Measurements from ENCODE around the gene PGF. TPM values are rescaled to one million over a fixed set of nuclear protein-coding genes. Genes with fewer than 3 reads are reported as not detected.
"Not testable (repeated sequence)": the region's sequence is repeated elsewhere in the genome, so short reads cannot be mapped to it uniquely, and the experiment has no call there.

The PGF gene
- total RNA-seq, 1 donor from 2014 or later = 20.2 TPM

- no peak for DNase-seq (ENCODE audit: low read depth in 2 of 2)
These were observed 13.2 kb downstream of the PGF start for GRCh38 chr14:74942181-74942580.

GRCh38 chr14:74941676-74942097 is 13.7 kb downstream of the PGF start:
- DNase-seq (ENCODE audit: low read depth in 2 of 2) = peak; percentile 53 to 72

GRCh38 chr14:74940956-74941565 is 14.3 kb downstream of the PGF start:
- peak in 1 of 2 donors; percentile 45 for DNase-seq (ENCODE audit: low read depth in 2 of 2)

GRCh38 chr14:74938531-74939495 is 16.6 kb downstream of the PGF start:
- no peak for DNase-seq (ENCODE audit: low read depth in 2 of 2)

GRCh38 chr14:74937171-74937570 is 18.2 kb downstream of the PGF start:
- no peak for DNase-seq (ENCODE audit: low read depth in 2 of 2)

- DNase-seq (ENCODE audit: low read depth in 2 of 2) = no peak
These were observed 18.7 kb downstream of the PGF start for GRCh38 chr14:74936731-74937130.

- DNase-seq (ENCODE audit: low read depth in 2 of 2) = no peak
These were observed 19.2 kb downstream of the PGF start for GRCh38 chr14:74936151-74936550.

- no peak for DNase-seq (ENCODE audit: low read depth in 2 of 2)
These were observed 20.1 kb downstream of the PGF start for GRCh38 chr14:74935360-74935680.

- DNase-seq (ENCODE audit: low read depth in 2 of 2) = no peak
These were observed 20.7 kb downstream of the PGF start for GRCh38 chr14:74934476-74935359.

GRCh38 chr14:74934041-74934440 is 21.4 kb downstream of the PGF start:
- DNase-seq (ENCODE audit: low read depth in 2 of 2) = peak in 1 of 2 donors; percentile 58

- DNase-seq (ENCODE audit: low read depth in 2 of 2) = not testable (repeated sequence)
These were observed 22.5 kb downstream of the PGF start for GRCh38 chr14:74932936-74933335.

GRCh38 chr14:74932401-74932901 is 22.9 kb downstream of the PGF start:
- peak; percentile 72 to 96 for DNase-seq (ENCODE audit: low read depth in 2 of 2)

GRCh38 chr14:74931744-74932143 is 23.7 kb downstream of the PGF start:
- not testable (repeated sequence) for DNase-seq (ENCODE audit: low read depth in 2 of 2)

- DNase-seq (ENCODE audit: low read depth in 2 of 2) = no peak
These were observed 26.2 kb downstream of the PGF start for GRCh38 chr14:74929242-74929641.

- DNase-seq (ENCODE audit: low read depth in 2 of 2) = no peak
These were observed 28.2 kb downstream of the PGF start for GRCh38 chr14:74927225-74927624.

GRCh38 chr14:74924061-74924460 is 31.3 kb downstream of the PGF start:
- no peak for DNase-seq (ENCODE audit: low read depth in 2 of 2)

- DNase-seq (ENCODE audit: low read depth in 2 of 2) = peak; percentile 87 to 89
These were observed 32.5 kb downstream of the PGF start, which contains the start of gene RPS6KL1 for GRCh38 chr14:74922752-74923401. RPS6KL1 (minus strand) TSS chr14:74923260; CDS start chr14:74921541, 1,719 bp downstream.

GRCh38 chr14:74921987-74922751 is 33.2 kb downstream of the PGF start:
- DNase-seq (ENCODE audit: low read depth in 2 of 2) = no peak

- no peak for DNase-seq (ENCODE audit: low read depth in 2 of 2)
These were observed 34.3 kb downstream of the PGF start for GRCh38 chr14:74921053-74921620.

- DNase-seq (ENCODE audit: low read depth in 2 of 2) = no peak
These were observed 35.1 kb downstream of the PGF start for GRCh38 chr14:74920281-74920680.

All from lung microvascular endothelial cell (primary cell).